HepG2 (cell line): ENCODE measurements around the gene TAS2R60. TPM values are rescaled to one million over a fixed set of nuclear protein-coding genes. Genes with fewer than 3 reads are reported as not detected.

Experiments
- ATAC-seq: fragments of 200-7000 bp; cut with Tn5 transposase; 3 replicates; pipeline ENCODE4 v1.9.1; 2020; ENCODE audit warnings: mild to moderate bottlenecking, moderate library complexity
- BruUV-seq: library from RNA; stranded (reverse); fragments of 400-500 nt; replicated peaks from 2 replicates; lab custom pipeline; 2021; lab: Mats Ljungman, UMichigan
- CTCF ChIA-PET: fragments of 300-600 bp; formaldehyde crosslinking; extraction: SDS; loops from one replicate; lab custom pipeline; 2021; ENCODE audit warnings: low total read pairs, inconsistent platforms, low intra/inter-chr PET ratio; lab: Yijun Ruan, JAX
- POLR2A ChIA-PET: fragments of 350-600 bp; sonication (Branson Sonifier 250); formaldehyde crosslinking; loops from one replicate; lab custom pipeline; 2020; ENCODE audit warnings: antibody characterized with exemption, inconsistent platforms; lab: Yijun Ruan, JAX
- DNase-seq: peaks from one replicate; pipeline ENCODE4 v3.0.0-alpha.2; 2015; ENCODE audit warnings: low spot score
- FAIRE-seq: peaks from 3 replicates; lab custom pipeline; 2011; peaks lifted over from hg19 to GRCh38; lab: Jason Lieb, UNC
- H2AFZ ChIP-seq: one replicate; pipeline ENCODE4 v1.6.1; 2011; ENCODE audit warnings: low read length, inconsistent platforms
- H3K27ac ChIP-seq: fragments of 300-600 bp; 3 replicates; pipeline ENCODE4 v1.8.0; 2011; ENCODE audit warnings: mixed run types, mild to moderate bottlenecking, mixed read lengths, low read length, inconsistent platforms; ENCODE audit not compliant: insufficient read depth; ENCODE audit errors: extremely low read length
- H3K27me3 ChIP-seq, 2 experiments: fragments of 200-600 bp in 1 of 2; 2 replicates in 1 of 2; 3 replicates in 1 of 2; pipeline versions ENCODE4 v1.6.0 to v1.8.0; 2011; ENCODE audit warnings: low read length in 2 of 2, mild to moderate bottlenecking in 2 of 2, moderate library complexity in 2 of 2, inconsistent platforms in 1 of 2; ENCODE audit not compliant: insufficient read depth in 2 of 2, control insufficient read depth in 1 of 2
- H3K36me3 ChIP-seq, 2 experiments: fragments of 200-600 bp in 1 of 2; replicated peaks in 1 of 2; 2 replicates in 1 of 2; 3 replicates in 1 of 2; pipeline versions ENCODE4 v1.5.1 to v1.8.0; 2011; ENCODE audit warnings: low read length in 2 of 2, inconsistent platforms in 1 of 2; ENCODE audit not compliant: insufficient read depth in 2 of 2, control insufficient read depth in 1 of 2
- H3K4me1 ChIP-seq: 2 replicates; pipeline ENCODE4 v1.5.1; 2012; ENCODE audit warnings: low read length, inconsistent platforms; ENCODE audit not compliant: insufficient read depth
- H3K4me2 ChIP-seq: 2 replicates; pipeline ENCODE4 v1.6.0; 2011; ENCODE audit warnings: low read depth, low read length, inconsistent platforms
- H3K4me3 ChIP-seq, 3 experiments: fragments of 200-600 bp in 1 of 3; sonication (generic), shearing (Covaris generic) in 1 of 3; replicated peaks in 1 of 3; 2 replicates each; pipeline ENCODE4 v1.5.1; 2011 to 2016; ENCODE audit warnings: low read length in 3 of 3, inconsistent platforms in 2 of 3, low read depth in 2 of 3, mild to moderate bottlenecking in 2 of 3, control low read depth in 1 of 3, mixed read lengths in 1 of 3; ENCODE audit not compliant: insufficient read depth in 1 of 3
- H3K79me2 ChIP-seq: one replicate; pipeline ENCODE4 v1.6.1; 2011; ENCODE audit warnings: low read length, inconsistent platforms; ENCODE audit not compliant: insufficient read depth
- H3K9ac ChIP-seq: 2 replicates; pipeline ENCODE4 v1.6.0; 2011; ENCODE audit warnings: mild to moderate bottlenecking, low read depth, low read length, inconsistent platforms; ENCODE audit not compliant: insufficient read depth
- H3K9me3 ChIP-seq: 2 replicates; pipeline ENCODE4 v1.5.1; 2012; ENCODE audit warnings: mild to moderate bottlenecking, low read length
- H4K20me1 ChIP-seq: 2 replicates; pipeline ENCODE4 v1.6.0; 2011; ENCODE audit warnings: inconsistent platforms, mild to moderate bottlenecking, low read length, moderate library complexity; ENCODE audit not compliant: insufficient read depth
- CREB1 ChIP-seq, 2 experiments: fragments of 450-650 bp in 1 of 2; IDR thresholded peaks; 2 replicates each; pipeline ENCODE4 v1.6.1; 2016 to 2017; ENCODE audit warnings: control low read depth in 1 of 2, mild to moderate bottlenecking in 1 of 2, missing compliant biosample characterization in 1 of 2, missing genetic modification characterization in 1 of 2
- CSRNP2 ChIP-seq: sonication (generic); formaldehyde crosslinking; conservative IDR thresholded peaks from 2 replicates; pipeline ENCODE4 v1.8.0; 2022; ENCODE audit warnings: low read depth, missing genetic modification reagents
- DPF2 ChIP-seq: sonication (generic); formaldehyde crosslinking; IDR thresholded peaks from 2 replicates; pipeline ENCODE4 v1.4.0; 2020; ENCODE audit warnings: mild to moderate bottlenecking, low read depth, missing genetic modification reagents, borderline replicate concordance
- MED8 ChIP-seq: sonication (generic); formaldehyde crosslinking; IDR thresholded peaks from 2 replicates; pipeline ENCODE4 v1.8.1; 2023; ENCODE audit warnings: mild to moderate bottlenecking, missing genetic modification reagents; ENCODE audit not compliant: insufficient replicate concordance
- MXD4 ChIP-seq: IDR thresholded peaks from 2 replicates; pipeline ENCODE4 v1.6.1; 2016; ENCODE audit warnings: mild to moderate bottlenecking, missing biosample characterization, missing genetic modification reagents
- MZF1 ChIP-seq: sonication (generic); formaldehyde crosslinking; IDR thresholded peaks from 2 replicates; pipeline ENCODE4 v1.8.1; 2023; ENCODE audit warnings: mild to moderate bottlenecking, missing genetic modification reagents, borderline replicate concordance
- SRSF1 ChIP-seq: fragments of 200-400 bp; formaldehyde crosslinking; optimal IDR thresholded peaks from 2 replicates; pipeline ENCODE3; 2017; ENCODE audit warnings: mild to moderate bottlenecking, low read depth, low read length, moderate library complexity
- ZBED4 ChIP-seq: sonication (generic); formaldehyde crosslinking; IDR thresholded peaks from 2 replicates; pipeline ENCODE4 v1.4.0; 2020; ENCODE audit warnings: missing genetic modification reagents, borderline replicate concordance
- ZFP37 ChIP-seq: sonication (generic); formaldehyde crosslinking; IDR thresholded peaks from 2 replicates; pipeline ENCODE4 v1.4.0; 2020; ENCODE audit warnings: missing genetic modification reagents, borderline replicate concordance
- ZMYM2 ChIP-seq: sonication (generic); formaldehyde crosslinking; IDR thresholded peaks from 2 replicates; pipeline ENCODE4 v1.8.0; 2022; ENCODE audit warnings: mild to moderate bottlenecking, missing genetic modification reagents
- ZNF639 ChIP-seq: conservative IDR thresholded peaks from 2 replicates; pipeline ENCODE4 v1.6.1; 2018; ENCODE audit warnings: missing genetic modification reagents
- WGBS: methylation state at CpG from one replicate; pipeline ENCODE4 v1.1.6; 2017; ENCODE audit warnings: low lambda C conversion rate; 5-methylcytosine and 5-hydroxymethylcytosine counted together
- in situ Hi-C: cut with HindIII; loops from 2 replicates; pipeline ENCODE4 v1.10.0; 2017; ENCODE audit warnings: low pct_unique_long_range_greater_than_20kb; ENCODE audit not compliant: extremely low pct_ligation_motif_present
- intact Hi-C: fragments of 100-400 bp; cut with micrococcal nuclease; formaldehyde crosslinking; loops from one replicate; pipeline ENCODE4 v1.10.0; 2022; ENCODE audit not compliant: unreplicated experiment
- polyA plus RNA-seq, 8 experiments: library from polyadenylated mRNA; depleted of rRNA in 3 of 8; stranded (reverse) in 7 of 8; unstranded in 1 of 8; fragments of >200 nt; fragmentation: Illumina TruSeq in 4 of 8; extraction: Trizol in 4 of 8; gene quantifications; 2 replicates each; pipeline versions ENCODE4 v1.2.1 to v1.2.3, GENCODE V29; 2011 to 2016; ENCODE audit warnings: low read depth in 4 of 8, missing spikeins in 1 of 8, mixed read lengths in 1 of 8; ENCODE audit not compliant: insufficient read depth in 1 of 8
- total RNA-seq, 5 experiments: library from RNA; depleted of rRNA; stranded (reverse); fragments of >200 nt; fragmentation: Illumina TruSeq; extraction: Trizol; gene quantifications; 2 replicates each; pipeline ENCODE4 v1.2.3, GENCODE V29; 2016; ENCODE audit warnings: low read depth in 1 of 5

TAS2R60 gene
- total and polyA plus RNA-seq, 2 of the 13 experiments (the other 11 are each of a cell fraction or from before 2014, with no cell fraction given): not detected

- TF ChIP-seq ZMYM2: no peak
These were observed 8.0 kb upstream of the TAS2R60 start (continued) for GRCh38 chr7:143435266-143435665.

GRCh38 chr7:143436325-143436946 is 6.8 kb upstream of the TAS2R60 start:
- H3K36me3 ChIP-seq: no peaks in the 10 kb centered on the region
- H3K27ac ChIP-seq: no peak overlapping the region
- no peak overlapping the region for H2AFZ ChIP-seq
- no peak overlapping the region for H3K4me2 ChIP-seq
- BruUV-seq: no TSS peak
- H3K9me3 ChIP-seq: no peaks in the 10 kb centered on the region
- DNase-seq: no peak
- H3K27me3 ChIP-seq: 0 out of 5 replicates have a peak, but pooled peaks cover 0 to 3% of the 10 kb centered on the region in 2 experiments
- ChIA-PET CTCF (no interaction called here), POLR2A (no interaction called here)
- no peak overlapping the region for H3K9ac ChIP-seq
- no peaks in the 10 kb centered on the region for H3K4me1 ChIP-seq
- H3K4me3 ChIP-seq: no peak overlapping the region
- no peaks in the 10 kb centered on the region for H3K79me2 ChIP-seq
- H4K20me1 ChIP-seq: no peaks in the 10 kb centered on the region
- in situ Hi-C loops (no loop called here), intact Hi-C loops (no loop called here)
- no peak for FAIRE-seq
- ATAC-seq: no peak
- 38% methylated on average over 3 of the region's 3 CpGs for WGBS
- TF ChIP-seq CSRNP2 (CRISPR knock-in tag) (no peak), ZFP37 (CRISPR knock-in tag) (no peak), ZBED4 (CRISPR knock-in tag) (no peak), MXD4 (no peak), DPF2 (CRISPR knock-in tag) (no peak), SRSF1 (no peak), MED8 (no peak), CREB1 (IDR thresholded peaks at IDR 0.05) (no peak), CREB1 (CRISPR knock-in tag; IDR thresholded peaks at IDR 0.05) (no peak), ZNF639 (CRISPR knock-in tag) (no peak), MZF1 (CRISPR knock-in tag) (no peak)
